Measurements from ENCODE around the gene MPP4. TPM values are rescaled to one million over a fixed set of nuclear protein-coding genes. Genes with fewer than 3 reads are reported as not detected.

The MPP4 gene
- total and polyA plus RNA-seq, 2 of the 13 experiments (the other 11 are each of a cell fraction or from before 2014, with no cell fraction given): not detected

GRCh38 chr2:201735486-201735885 is 37.0 kb upstream of the MPP4 start (continued):
- TF ChIP-seq AHDC1 (CRISPR knock-in tag; IDR thresholded peaks at IDR 0.05; ENCODE audit: borderline replicate concordance) (no peak), ARNT2 (CRISPR knock-in tag; IDR thresholded peaks at IDR 0.05; ENCODE audit: low read depth) (no peak), ZNF562 (CRISPR knock-in tag; IDR thresholded peaks at IDR 0.05; ENCODE audit: borderline replicate concordance) (no peak), SALL1 (CRISPR knock-in tag; IDR thresholded peaks at IDR 0.05) (peak; percentile 36; the same call in 1 of the 2 replicates), XRCC5 (optimal IDR thresholded peaks at IDR 0.05; ENCODE audit: low read length) (no peak), KDM5B (CRISPR knock-in tag; IDR thresholded peaks at IDR 0.05; ENCODE audit: borderline replicate concordance) (no peak), TBX3 (IDR thresholded peaks at IDR 0.05; ENCODE audit: borderline replicate concordance) (no peak), ZC3H4 (CRISPR knock-in tag; IDR thresholded peaks at IDR 0.05; ENCODE audit: borderline replicate concordance) (no peak), HDAC6 (IDR thresholded peaks at IDR 0.05; ENCODE audit: low read depth, low read length) (no peak), ZIK1 (CRISPR knock-in tag; IDR thresholded peaks at IDR 0.05; ENCODE audit: borderline replicate concordance, low read depth) (no peak), SIX4 (CRISPR knock-in tag; IDR thresholded peaks at IDR 0.05) (no peak), NCOA5 (CRISPR knock-in tag; IDR thresholded peaks at IDR 0.05) (no peak), CEBPG (CRISPR knock-in tag; IDR thresholded peaks at IDR 0.05) (no peak), NFIB (CRISPR knock-in tag; IDR thresholded peaks at IDR 0.05; ENCODE audit: borderline replicate concordance) (no peak), PCBP2 (optimal IDR thresholded peaks at IDR 0.05; ENCODE audit: low read depth, low read length, poor library complexity, severe bottlenecking) (no peak), JARID2 (CRISPR knock-in tag; IDR thresholded peaks at IDR 0.05; ENCODE audit: insufficient replicate concordance) (no peak), MZF1 (CRISPR knock-in tag; IDR thresholded peaks at IDR 0.05; ENCODE audit: borderline replicate concordance) (no peak), ZNF430 (CRISPR knock-in tag; IDR thresholded peaks at IDR 0.05) (no peak), SNAPC4 (CRISPR knock-in tag; IDR thresholded peaks at IDR 0.05) (no peak), GLI4 (CRISPR knock-in tag; IDR thresholded peaks at IDR 0.05; ENCODE audit: borderline replicate concordance) (no peak)
